ENCODE data around the gene PGBD4.

DNA sequence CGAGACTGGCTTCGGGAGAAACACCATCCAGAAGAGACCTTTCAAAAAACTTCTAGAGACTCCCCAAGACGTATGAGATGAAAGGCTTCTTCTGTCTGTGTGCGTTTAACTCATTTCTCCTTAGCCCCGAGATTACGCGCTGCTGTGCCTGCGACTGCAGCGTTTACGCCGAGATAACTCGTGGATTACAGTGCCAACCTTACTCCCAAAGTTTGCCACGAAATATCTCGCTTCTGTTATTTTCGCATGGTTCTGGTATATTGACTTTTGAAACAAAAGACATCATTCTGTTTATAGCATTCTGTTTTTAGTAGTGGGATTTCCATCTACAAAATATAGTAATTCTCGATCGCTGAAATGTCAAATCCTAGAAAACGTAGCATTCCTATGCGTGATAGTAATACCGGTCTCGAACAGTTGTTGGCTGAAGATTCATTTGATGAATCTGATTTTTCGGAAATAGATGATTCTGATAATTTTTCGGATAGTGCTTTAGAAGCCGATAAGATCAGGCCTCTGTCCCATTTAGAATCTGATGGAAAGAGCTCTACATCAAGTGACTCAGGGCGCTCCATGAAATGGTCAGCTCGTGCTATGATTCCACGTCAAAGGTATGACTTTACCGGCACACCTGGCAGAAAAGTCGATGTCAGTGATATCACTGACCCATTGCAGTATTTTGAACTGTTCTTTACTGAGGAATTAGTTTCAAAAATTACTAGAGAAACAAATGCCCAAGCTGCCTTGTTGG is 467 bp downstream of the PGBD4 start:
- TF ChIP-seq CTCF (IDR thresholded peaks at IDR 0.05; ENCODE audit: low read depth, low read length) (no peak), POLR2A (IDR thresholded peaks at IDR 0.05; ENCODE audit: extremely low read depth, insufficient read length) (no peak)

Data from NB4 (cell line).